ENCODE results near the gene VSIG8. TPM values are rescaled to one million over a fixed set of nuclear protein-coding genes. Genes with fewer than 3 reads are reported as not detected.

VSIG8 gene
- total RNA-seq, 2 donors from 2014 or later: not detected

GRCh38 chr1:159879977-159880376, 17.5 kb upstream of the VSIG8 start:
- no peak for DNase-seq
- intact Hi-C loops (cut with DNase I): no loop called here
- Histone ChIP-seq H3K9me3 (no peaks in the 10 kb centered on the region), H3K4me3 (no peak overlapping the region), H3K27ac (no peak overlapping the region), H3K27me3 (no peaks in the 10 kb centered on the region), H3K4me1 (no peaks in the 10 kb centered on the region), H3K36me3 (replicated peaks in 1 of 2; ENCODE audit: insufficient read depth in 1 of 2, low read depth in 2 of 2) (no peaks in the 10 kb centered on the region)
- ATAC-seq: no peak
- WGBS, 2 donors: 79 to 80% methylated on average over 4 of the region's 4 CpGs
- TF ChIP-seq CTCF (IDR thresholded peaks at IDR 0.05) (no peak), POLR2A (IDR thresholded peaks at IDR 0.05) (no peak)

- DNase-seq (no peak), ATAC-seq (no peak)
- no peaks in the 10 kb centered on the region for H3K9me3 ChIP-seq
- WGBS, 2 donors: 85 to 93% methylated on average over 3 of the region's 3 CpGs
- no peaks in the 10 kb centered on the region for H3K27me3 ChIP-seq
- H3K4me1 ChIP-seq: no peaks in the 10 kb centered on the region
- TF ChIP-seq POLR2A (IDR thresholded peaks at IDR 0.05): no peak
- no peak for TF ChIP-seq CTCF (IDR thresholded peaks at IDR 0.05)
- no peak overlapping the region for H3K4me3 ChIP-seq
- intact Hi-C loops (cut with DNase I): no loop called here
- no peaks in the 10 kb centered on the region for H3K36me3 ChIP-seq (replicated peaks in 1 of 2; ENCODE audit: insufficient read depth in 1 of 2, low read depth in 2 of 2)
- H3K27ac ChIP-seq: no peak overlapping the region
Measured at GRCh38 chr1:159879136-159879535, 16.7 kb upstream of the VSIG8 start.

GRCh38 chr1:159877695-159878444, 15.4 kb upstream of the VSIG8 start:
- Histone ChIP-seq H3K9me3 (no peaks in the 10 kb centered on the region), H3K4me3 (no peak overlapping the region), H3K27ac (no peak overlapping the region), H3K4me1 (no peaks in the 10 kb centered on the region), H3K27me3 (no peaks in the 10 kb centered on the region), H3K36me3 (replicated peaks in 1 of 2; ENCODE audit: insufficient read depth in 1 of 2, low read depth in 2 of 2) (no peaks in the 10 kb centered on the region)
- ATAC-seq (peak; percentile 58), DNase-seq (peak; percentile 28 to 69 (median 48))
- 79 to 87% methylated on average over 6 of the region's 6 CpGs for WGBS, 2 donors
- intact Hi-C loops (cut with DNase I): no loop called here
- TF ChIP-seq CTCF (IDR thresholded peaks at IDR 0.05) (no peak), POLR2A (IDR thresholded peaks at IDR 0.05) (no peak)

- Histone ChIP-seq H3K27me3 (no peaks in the 10 kb centered on the region), H3K4me1 (peaks cover 2% of the 10 kb centered on the region), H3K4me3 (no peak overlapping the region), H3K36me3 (replicated peaks in 1 of 2; ENCODE audit: insufficient read depth in 1 of 2, low read depth in 2 of 2) (no peaks in the 10 kb centered on the region), H3K27ac (no peak overlapping the region), H3K9me3 (no peaks in the 10 kb centered on the region)
- intact Hi-C loops (cut with DNase I): no loop called here
- DNase-seq (no peak), ATAC-seq (no peak)
- TF ChIP-seq CTCF (IDR thresholded peaks at IDR 0.05) (no peak), POLR2A (IDR thresholded peaks at IDR 0.05) (no peak)
- WGBS, 2 donors: 88 to 92% methylated on average over 4 of the region's 4 CpGs
Measured at GRCh38 chr1:159873530-159874143, 11.2 kb upstream of the VSIG8 start.
